Muscle layer of colon (tissue), 2 donors: ENCODE data around the gene TAS2R16.

Source experiments
- H3K27ac ChIP-seq: one replicate; pipeline ENCODE4 v1.7.0; 2013; ENCODE audit warnings: low read depth, mild to moderate bottlenecking, low read length, moderate library complexity
- H3K27me3 ChIP-seq, 2 donors: one replicate each; pipeline ENCODE4 v1.7.0; 2013; ENCODE audit warnings: low read length in 2 of 2, mild to moderate bottlenecking in 2 of 2; ENCODE audit not compliant: insufficient read depth in 2 of 2, control insufficient read depth in 1 of 2
- H3K36me3 ChIP-seq: one replicate; pipeline ENCODE4 v1.7.0; 2013; ENCODE audit warnings: mild to moderate bottlenecking, low read length; ENCODE audit not compliant: insufficient read depth
- H3K4me1 ChIP-seq: one replicate; pipeline ENCODE4 v1.7.0; 2013; ENCODE audit warnings: mild to moderate bottlenecking, low read length; ENCODE audit not compliant: insufficient read depth
- H3K4me3 ChIP-seq, 2 donors: one replicate each; pipeline ENCODE4 v1.7.0; 2013; ENCODE audit warnings: low read length in 2 of 2, low read depth in 1 of 2, mild to moderate bottlenecking in 1 of 2, moderate library complexity in 1 of 2
- H3K9ac ChIP-seq: one replicate; pipeline ENCODE4 v1.7.0; 2013; ENCODE audit warnings: low read length
- H3K9me3 ChIP-seq: one replicate; pipeline ENCODE4 v1.7.0; 2013; ENCODE audit warnings: mild to moderate bottlenecking, low read length
- donor health status: abdominal sarcoma.
- donor health status: Adenocarcinoma of cecum.

TAS2R16 gene, protein sequence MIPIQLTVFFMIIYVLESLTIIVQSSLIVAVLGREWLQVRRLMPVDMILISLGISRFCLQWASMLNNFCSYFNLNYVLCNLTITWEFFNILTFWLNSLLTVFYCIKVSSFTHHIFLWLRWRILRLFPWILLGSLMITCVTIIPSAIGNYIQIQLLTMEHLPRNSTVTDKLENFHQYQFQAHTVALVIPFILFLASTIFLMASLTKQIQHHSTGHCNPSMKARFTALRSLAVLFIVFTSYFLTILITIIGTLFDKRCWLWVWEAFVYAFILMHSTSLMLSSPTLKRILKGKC

DNA sequence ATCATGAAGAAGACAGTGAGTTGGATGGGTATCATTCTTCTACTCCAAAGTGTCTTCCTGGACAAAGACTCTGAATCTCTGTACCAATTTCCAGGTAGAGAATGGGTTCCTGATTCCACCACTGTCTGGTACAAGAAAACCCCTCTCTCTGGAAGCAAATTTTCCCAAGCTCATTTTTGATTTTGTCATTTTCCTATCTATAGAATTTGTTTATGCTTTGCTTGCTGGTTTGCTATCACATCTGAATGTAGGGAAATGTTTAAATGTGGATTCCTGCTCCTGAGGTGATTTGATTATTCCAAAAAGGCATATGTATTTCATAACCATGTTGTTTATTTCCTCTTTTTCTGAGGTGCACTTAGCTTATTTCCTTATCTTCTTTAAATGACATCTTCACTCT lies at the start of gene TAS2R16:
Gene TAS2R16 (minus strand): TSS at position 101 of the 400 bp plus-strand sequence. CDS start 66 bp downstream, at position 35.
- H3K9me3 ChIP-seq, result no peaks in the 10 kb centered on the region
- H3K36me3 ChIP-seq, result no peaks in the 10 kb centered on the region
- no peak within 1 kb of the TSS for H3K4me3 ChIP-seq
- no peaks in the 10 kb centered on the region for H3K27me3 ChIP-seq
- no peak within 1 kb of the TSS for H3K27ac ChIP-seq
- no peaks in the 10 kb centered on the region for H3K4me1 ChIP-seq
- H3K9ac ChIP-seq, result no peak within 1 kb of the TSS

DNA sequence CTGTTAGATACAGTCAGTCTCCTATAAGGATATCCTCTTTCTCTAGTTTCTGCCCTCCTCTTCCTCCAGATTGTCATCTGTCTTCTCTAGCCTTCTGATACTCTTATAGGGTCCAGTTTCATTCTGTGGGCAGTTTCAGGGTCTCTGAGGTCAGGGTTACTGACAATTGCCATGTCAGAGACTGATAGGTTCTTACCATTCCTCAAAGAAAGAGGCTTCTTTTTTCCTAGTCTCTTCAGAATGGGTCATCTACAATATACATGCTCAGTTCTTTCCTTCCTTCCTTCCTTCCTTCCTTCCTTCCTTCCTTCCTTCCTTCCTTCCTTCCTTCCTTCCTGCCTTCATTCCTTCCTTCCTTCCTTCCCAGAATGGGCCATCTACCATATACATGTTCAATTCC lies 48.1 kb upstream of the TAS2R16 start:
- Histone ChIP-seq H3K27me3 (no peaks in the 10 kb centered on the region), H3K4me1 (no peaks in the 10 kb centered on the region), H3K9me3 (no peaks in the 10 kb centered on the region), H3K27ac (no peak overlapping the region), H3K36me3 (no peaks in the 10 kb centered on the region), H3K9ac (no peak overlapping the region), H3K4me3 (no peak overlapping the region)

DNA sequence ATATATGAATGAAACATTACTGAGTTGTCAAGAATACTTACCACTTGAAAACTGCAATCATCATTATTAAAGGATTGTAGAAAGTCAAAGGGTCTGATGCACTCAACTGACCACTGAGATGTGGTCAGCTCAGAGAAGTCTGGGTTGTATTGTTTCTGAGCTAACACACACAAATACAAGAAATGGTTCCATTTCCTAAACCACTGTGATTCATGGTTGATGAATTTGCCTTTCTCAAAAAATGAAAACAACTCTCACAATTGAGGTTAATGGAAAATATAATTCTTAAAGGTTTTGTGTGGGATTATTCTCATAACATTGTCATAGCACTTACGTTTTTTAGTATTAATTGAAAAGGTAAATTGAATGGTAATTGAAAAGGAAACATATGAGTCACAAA lies 45.6 kb upstream of the TAS2R16 start:
- no peaks in the 10 kb centered on the region for H3K27me3 ChIP-seq
- H3K4me1 ChIP-seq, result no peaks in the 10 kb centered on the region
- no peaks in the 10 kb centered on the region for H3K36me3 ChIP-seq
- no peaks in the 10 kb centered on the region for H3K9me3 ChIP-seq
- H3K27ac ChIP-seq, result no peak overlapping the region
- no peak overlapping the region for H3K9ac ChIP-seq
- no peak overlapping the region for H3K4me3 ChIP-seq

DNA sequence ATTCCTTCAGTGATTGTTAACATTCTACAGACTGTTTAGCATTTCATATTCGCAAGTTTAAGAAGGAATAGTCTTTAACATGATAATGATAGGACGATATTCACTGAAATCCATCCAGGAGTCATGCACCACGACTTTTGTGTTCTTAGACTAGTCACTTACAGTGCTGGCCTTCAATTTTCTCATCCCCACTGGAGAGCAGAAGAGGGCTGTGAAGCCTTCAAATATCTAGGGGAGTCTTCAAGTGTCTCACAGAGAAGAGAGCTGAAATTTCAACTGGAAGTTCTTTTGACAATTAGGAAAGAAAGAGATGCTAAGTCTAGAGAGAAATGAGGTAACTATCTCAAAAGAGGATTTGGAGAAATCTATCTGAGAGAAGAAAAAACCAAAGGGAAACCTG lies 43.8 kb upstream of the TAS2R16 start:
- no peaks in the 10 kb centered on the region for H3K36me3 ChIP-seq
- no peak overlapping the region for H3K27ac ChIP-seq
- no peak overlapping the region for H3K9ac ChIP-seq
- H3K27me3 ChIP-seq, result no peaks in the 10 kb centered on the region
- no peaks in the 10 kb centered on the region for H3K4me1 ChIP-seq
- no peak overlapping the region for H3K4me3 ChIP-seq
- no peaks in the 10 kb centered on the region for H3K9me3 ChIP-seq

DNA sequence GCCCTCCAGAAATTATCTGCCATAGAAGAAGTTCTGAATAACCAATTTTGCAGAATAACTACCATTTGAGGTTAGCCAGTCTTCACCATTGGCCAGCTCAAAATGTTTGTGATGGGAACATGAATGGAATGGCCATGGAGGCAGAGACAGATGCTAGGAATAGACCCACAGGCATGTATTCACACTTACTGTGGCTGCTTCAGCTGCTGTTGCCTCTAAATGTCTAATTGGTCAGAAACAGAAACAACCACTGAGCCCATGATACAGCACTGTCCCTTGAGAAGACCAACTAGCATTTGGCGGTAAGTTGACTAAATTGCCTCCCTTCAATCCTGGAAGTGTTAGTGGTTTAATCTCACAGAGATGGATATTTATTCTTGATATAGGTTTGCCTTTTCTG lies 38.6 kb upstream of the TAS2R16 start:
- Histone ChIP-seq H3K9ac (no peak overlapping the region), H3K27me3 (no peaks in the 10 kb centered on the region), H3K9me3 (no peaks in the 10 kb centered on the region), H3K27ac (no peak overlapping the region), H3K4me3 (no peak overlapping the region), H3K4me1 (no peaks in the 10 kb centered on the region), H3K36me3 (no peaks in the 10 kb centered on the region)

DNA sequence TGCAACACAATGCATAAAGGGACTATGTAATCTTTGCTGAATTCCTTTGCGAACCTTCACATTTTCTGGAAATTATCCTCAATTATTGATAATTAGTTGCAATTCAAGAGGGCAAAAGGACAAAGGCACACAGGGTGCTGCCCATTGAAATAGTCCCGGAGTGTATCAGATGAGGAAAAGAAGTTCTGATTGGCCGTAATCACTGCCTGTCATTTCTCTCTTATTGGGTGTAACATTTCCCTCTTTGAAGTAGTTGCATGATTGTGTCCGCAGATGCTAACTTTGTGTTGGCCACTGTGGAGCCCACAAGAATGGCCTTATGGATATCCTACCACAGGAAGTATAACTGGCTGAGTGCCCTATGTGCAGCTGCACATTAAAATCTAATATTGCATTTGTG lies 35.1 kb upstream of the TAS2R16 start:
- no peak overlapping the region for H3K27ac ChIP-seq
- no peak overlapping the region for H3K4me3 ChIP-seq
- H3K9ac ChIP-seq, result no peak overlapping the region
- H3K36me3 ChIP-seq, result no peaks in the 10 kb centered on the region
- H3K4me1 ChIP-seq, result no peaks in the 10 kb centered on the region
- H3K9me3 ChIP-seq, result no peaks in the 10 kb centered on the region
- H3K27me3 ChIP-seq, result no peaks in the 10 kb centered on the region

DNA sequence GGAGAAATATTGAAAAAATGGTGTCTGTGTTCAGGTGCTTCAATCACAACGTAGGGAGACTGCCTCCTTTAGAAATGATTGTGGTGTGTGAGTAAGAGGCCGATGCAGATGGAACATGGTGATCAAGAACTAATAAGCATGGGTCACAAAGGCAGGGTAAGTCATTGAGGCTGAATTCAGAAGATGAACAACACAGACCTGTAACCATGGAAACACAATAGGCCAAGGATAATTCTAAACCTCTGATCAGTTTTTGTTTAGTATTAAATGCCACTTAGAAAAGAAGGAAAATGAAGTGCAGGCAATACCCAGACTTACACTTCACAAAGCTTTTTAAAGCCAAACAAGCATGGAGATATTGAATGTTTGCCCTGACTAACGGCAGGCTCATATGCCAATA lies 32.8 kb upstream of the TAS2R16 start:
- no peaks in the 10 kb centered on the region for H3K9me3 ChIP-seq
- no peak overlapping the region for H3K27ac ChIP-seq
- H3K36me3 ChIP-seq, result no peaks in the 10 kb centered on the region
- no peaks in the 10 kb centered on the region for H3K27me3 ChIP-seq
- H3K4me1 ChIP-seq, result no peaks in the 10 kb centered on the region
- H3K4me3 ChIP-seq, result no peak overlapping the region
- H3K9ac ChIP-seq, result no peak overlapping the region

DNA sequence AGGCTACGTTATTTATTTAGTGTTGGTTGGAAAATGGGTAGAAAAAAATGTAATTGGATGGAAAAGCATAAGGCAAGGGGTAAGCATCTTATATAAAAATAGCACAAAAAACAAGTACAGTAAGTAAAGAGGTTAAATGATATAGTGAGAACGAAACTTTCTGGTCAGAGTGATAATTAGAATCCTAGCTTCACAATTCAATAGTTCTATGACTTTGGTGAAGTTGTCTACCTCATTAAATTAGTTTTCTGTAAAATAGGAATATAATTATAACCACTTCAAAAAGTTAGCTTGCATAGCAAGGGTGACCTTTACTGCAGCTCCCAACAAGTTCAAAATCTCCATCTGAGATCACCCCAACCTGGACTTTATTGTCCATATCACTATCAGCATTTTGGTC lies 30.8 kb upstream of the TAS2R16 start:
- Histone ChIP-seq H3K4me3 (no peak overlapping the region), H3K4me1 (no peaks in the 10 kb centered on the region), H3K36me3 (no peaks in the 10 kb centered on the region), H3K27me3 (no peaks in the 10 kb centered on the region), H3K27ac (no peak overlapping the region), H3K9me3 (no peaks in the 10 kb centered on the region), H3K9ac (no peak overlapping the region)

DNA sequence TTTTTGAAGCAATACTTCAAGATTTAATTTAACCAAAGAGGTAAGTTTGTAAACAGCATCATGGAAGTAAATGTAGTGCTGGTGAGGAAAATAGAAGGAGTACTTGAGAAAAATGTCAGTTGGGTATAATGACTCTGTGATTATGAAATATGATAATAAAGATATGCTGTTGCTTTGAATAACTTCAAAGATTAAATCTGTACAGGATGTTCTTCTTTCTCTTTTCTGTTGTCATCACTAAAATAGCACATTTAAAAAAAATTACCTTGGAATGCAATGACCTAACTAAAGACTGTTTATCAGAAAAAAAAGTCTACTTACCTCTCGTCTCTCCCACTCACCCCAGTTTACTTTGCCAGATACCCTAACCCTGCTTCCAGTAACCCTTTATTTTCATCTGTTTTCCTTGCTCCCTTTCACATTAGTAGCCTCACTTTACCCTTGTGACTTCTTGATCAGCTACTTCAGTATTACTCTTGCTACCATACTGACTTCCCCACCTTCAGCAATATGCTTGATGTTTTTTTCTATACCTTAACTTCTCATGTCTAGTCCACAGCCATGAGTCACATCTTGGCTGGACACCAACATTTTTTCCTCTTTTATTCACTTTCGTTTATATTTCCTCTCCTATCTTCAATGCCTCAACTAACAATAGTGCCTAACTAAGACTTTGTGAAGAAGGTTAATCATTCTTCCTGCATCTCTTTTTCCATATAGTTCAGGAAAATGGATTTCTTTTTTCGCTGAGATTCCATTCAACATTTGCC lies 29.7 kb upstream of the TAS2R16 start:
- H3K9ac ChIP-seq, result no peak overlapping the region
- H3K4me1 ChIP-seq, result no peaks in the 10 kb centered on the region
- H3K36me3 ChIP-seq, result no peaks in the 10 kb centered on the region
- no peak overlapping the region for H3K27ac ChIP-seq
- H3K9me3 ChIP-seq, result no peaks in the 10 kb centered on the region
- no peaks in the 10 kb centered on the region for H3K27me3 ChIP-seq
- no peak overlapping the region for H3K4me3 ChIP-seq

DNA sequence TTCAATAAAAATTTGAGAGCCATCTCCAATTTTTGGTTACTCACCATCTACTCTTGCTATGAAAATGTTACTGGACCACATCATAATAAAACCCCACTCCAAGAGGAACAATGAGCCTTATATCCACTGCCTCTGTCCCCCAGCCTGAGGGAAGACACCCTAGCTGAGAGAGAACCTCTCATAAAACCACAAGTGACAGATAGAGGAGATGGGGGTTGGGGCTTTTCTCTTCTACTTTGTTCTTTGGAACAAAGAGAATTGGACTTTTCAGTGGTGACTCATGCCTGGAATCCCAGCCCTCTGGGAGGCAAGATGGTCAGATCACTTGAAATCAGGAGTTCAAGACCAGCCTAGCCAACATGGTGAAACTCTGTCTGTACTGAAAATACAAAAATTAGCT lies 27.6 kb upstream of the TAS2R16 start:
- Histone ChIP-seq H3K4me1 (no peaks in the 10 kb centered on the region), H3K4me3 (no peak overlapping the region), H3K36me3 (no peaks in the 10 kb centered on the region), H3K9me3 (no peaks in the 10 kb centered on the region), H3K27ac (no peak overlapping the region), H3K9ac (no peak overlapping the region), H3K27me3 (no peaks in the 10 kb centered on the region)

DNA sequence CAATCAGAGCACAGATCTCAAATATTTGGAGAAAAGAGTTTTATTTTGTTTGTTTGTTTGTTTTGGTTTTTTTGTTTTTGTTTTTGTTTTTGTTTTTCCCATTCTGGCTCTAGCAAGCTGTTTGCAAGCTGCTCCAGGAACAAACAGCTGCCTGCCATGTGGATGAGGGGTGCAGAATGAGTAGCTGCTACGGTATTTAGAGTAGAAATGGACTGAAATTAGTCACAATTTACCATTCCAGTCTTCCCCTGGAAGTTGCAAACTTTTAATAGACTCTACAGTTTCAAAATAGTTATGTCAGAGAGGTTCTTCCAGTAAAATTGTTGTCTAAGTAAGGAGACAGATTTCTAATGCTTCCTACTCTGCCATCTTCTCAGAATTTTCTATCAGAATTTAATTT lies 27.1 kb upstream of the TAS2R16 start:
- Histone ChIP-seq H3K4me1 (no peaks in the 10 kb centered on the region), H3K27me3 (no peaks in the 10 kb centered on the region)

DNA sequence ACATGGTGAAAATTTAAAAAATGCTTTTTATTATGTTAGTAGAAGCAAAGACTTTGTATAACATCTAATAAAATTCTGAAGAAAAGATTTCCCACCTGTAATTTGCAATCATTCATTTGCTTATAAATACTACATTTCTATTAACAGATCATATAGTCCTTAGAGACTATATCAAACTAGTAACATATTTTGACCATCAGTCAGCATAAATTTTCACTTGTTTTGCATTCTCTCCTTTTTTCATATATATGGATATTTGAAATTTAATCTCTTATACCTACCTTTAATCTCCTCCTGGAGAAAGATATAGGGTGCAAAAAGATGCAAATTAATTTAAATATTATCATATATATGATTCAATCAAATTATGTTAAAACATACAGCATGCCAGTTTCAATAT lies 16.9 kb upstream of the TAS2R16 start:
- Histone ChIP-seq H3K27ac (no peak overlapping the region), H3K4me1 (no peaks in the 10 kb centered on the region), H3K36me3 (no peaks in the 10 kb centered on the region), H3K9me3 (no peaks in the 10 kb centered on the region), H3K27me3 (no peaks in the 10 kb centered on the region), H3K9ac (no peak overlapping the region), H3K4me3 (no peak overlapping the region)

More for the DNA sequence above, 27.1 kb upstream of the TAS2R16 start:
- Histone ChIP-seq H3K4me3 (no peak overlapping the region), H3K36me3 (no peaks in the 10 kb centered on the region), H3K27ac (no peak overlapping the region), H3K9ac (no peak overlapping the region), H3K9me3 (no peaks in the 10 kb centered on the region)
